Fibroblast of lung (primary cell): ENCODE measurements around the gene KAT7. TPM values are rescaled to one million over a fixed set of nuclear protein-coding genes. Genes with fewer than 3 reads are reported as not detected.

Source experiments
- DNase-seq, 2 donors: peaks; one replicate each; pipeline versions ENCODE4 v3.0.0 to v3.0.0-alpha.2; 2010; ENCODE audit warnings: low read depth in 2 of 2
- H2AFZ ChIP-seq: 2 replicates; pipeline ENCODE4 v1.5.1; 2012; ENCODE audit warnings: low read length, control low read depth, inconsistent platforms
- H3K27ac ChIP-seq: 2 replicates; pipeline ENCODE4 v1.5.1; 2011; ENCODE audit warnings: low read length, control low read depth; ENCODE audit not compliant: insufficient read depth
- H3K27me3 ChIP-seq: 2 replicates; pipeline ENCODE4 v1.5.1; 2011; ENCODE audit warnings: mild to moderate bottlenecking, low read length; ENCODE audit not compliant: control insufficient read depth, insufficient read depth
- H3K36me3 ChIP-seq: 2 replicates; pipeline ENCODE4 v1.5.1; 2011; ENCODE audit warnings: low read length; ENCODE audit not compliant: control insufficient read depth, insufficient read depth
- H3K4me1 ChIP-seq: 2 replicates; pipeline ENCODE4 v1.5.1; 2011; ENCODE audit warnings: low read length; ENCODE audit not compliant: control insufficient read depth, insufficient read depth; ENCODE audit errors: extremely low read depth
- H3K4me2 ChIP-seq: 2 replicates; pipeline ENCODE4 v1.5.1; 2011; ENCODE audit warnings: low read length, control low read depth; ENCODE audit not compliant: insufficient read depth; ENCODE audit errors: extremely low read depth
- H3K4me3 ChIP-seq, 4 experiments: fragments of 200-600 bp in 1 of 4; sonication (generic) in 1 of 4; replicated peaks in 1 of 4; 2 replicates each; pipeline ENCODE4 v1.5.1; 2011 to 2016; ENCODE audit warnings: low read length in 4 of 4, low read depth in 3 of 4, mild to moderate bottlenecking in 3 of 4, control low read depth in 2 of 4, inconsistent platforms in 1 of 4, mixed read lengths in 1 of 4; ENCODE audit not compliant: insufficient read depth in 1 of 4; ENCODE audit errors: control extremely low read depth in 1 of 4
- H3K79me2 ChIP-seq: 2 replicates; pipeline ENCODE4 v1.5.1; 2012; ENCODE audit warnings: mild to moderate bottlenecking, low read length, inconsistent platforms; ENCODE audit not compliant: control insufficient read depth, insufficient read depth
- H3K9ac ChIP-seq: 2 replicates; pipeline ENCODE4 v1.5.1; 2011; ENCODE audit warnings: mild to moderate bottlenecking, low read length, control low read depth; ENCODE audit not compliant: insufficient read depth
- H3K9me3 ChIP-seq: 2 replicates; pipeline ENCODE4 v1.5.1; 2012; ENCODE audit warnings: low read depth, low read length; ENCODE audit not compliant: control insufficient read depth, insufficient read depth
- H4K20me1 ChIP-seq: 2 replicates; pipeline ENCODE4 v1.5.1; 2011; ENCODE audit warnings: low read length; ENCODE audit not compliant: control insufficient read depth, insufficient read depth; ENCODE audit errors: extremely low read depth
- EZH2 ChIP-seq: IDR thresholded peaks from 2 replicates; pipeline ENCODE4 v1.5.1; 2012; ENCODE audit warnings: low read length, control low read depth, mild to moderate bottlenecking; ENCODE audit errors: missing control alignments
- polyA plus RNA-seq, 2 donors: library from polyadenylated mRNA; depleted of rRNA in 1 of 2; stranded (reverse) in 1 of 2; unstranded in 1 of 2; fragments of >200 nt; gene quantifications; 2 replicates each; pipeline ENCODE4 v1.2.1, GENCODE V29; 2011 to 2012; ENCODE audit warnings: missing spikeins in 1 of 2
- total RNA-seq: library from RNA; depleted of rRNA; stranded (reverse); fragments of >200 nt; gene quantifications from 2 replicates; pipeline ENCODE4 v1.2.1, GENCODE V29; 2014
- TF ChIP-seq, protein P1 (sequence below), 2 donors: IDR thresholded peaks in 1 of 2; conservative IDR thresholded peaks in 1 of 2; 1 replicate in 1 of 2; 2 replicates in 1 of 2; pipeline ENCODE4 v1.5.1; 2011 to 2012; ENCODE audit warnings: low read length in 2 of 2, control low read depth in 1 of 2, inconsistent platforms in 1 of 2, low read depth in 1 of 2, mild to moderate bottlenecking in 1 of 2

Gene KAT7
- total and polyA plus RNA-seq, 2 donors (not counting 1 experiment from before 2014, with no cell fraction given), result 25.6 to 35.5 TPM

GRCh38 chr17:49746791-49747490 is 41.5 kb upstream of the KAT7 start:
- H3K4me1 ChIP-seq, result peaks cover 4% of the 10 kb centered on the region
- H3K27ac ChIP-seq, result no peak overlapping the region
- no peaks in the 10 kb centered on the region for H3K36me3 ChIP-seq
- DNase-seq, result no peak
- H3K9ac ChIP-seq, result no peak overlapping the region
- TF ChIP-seq EZH2, result no peak
- TF ChIP-seq, protein P1, sequence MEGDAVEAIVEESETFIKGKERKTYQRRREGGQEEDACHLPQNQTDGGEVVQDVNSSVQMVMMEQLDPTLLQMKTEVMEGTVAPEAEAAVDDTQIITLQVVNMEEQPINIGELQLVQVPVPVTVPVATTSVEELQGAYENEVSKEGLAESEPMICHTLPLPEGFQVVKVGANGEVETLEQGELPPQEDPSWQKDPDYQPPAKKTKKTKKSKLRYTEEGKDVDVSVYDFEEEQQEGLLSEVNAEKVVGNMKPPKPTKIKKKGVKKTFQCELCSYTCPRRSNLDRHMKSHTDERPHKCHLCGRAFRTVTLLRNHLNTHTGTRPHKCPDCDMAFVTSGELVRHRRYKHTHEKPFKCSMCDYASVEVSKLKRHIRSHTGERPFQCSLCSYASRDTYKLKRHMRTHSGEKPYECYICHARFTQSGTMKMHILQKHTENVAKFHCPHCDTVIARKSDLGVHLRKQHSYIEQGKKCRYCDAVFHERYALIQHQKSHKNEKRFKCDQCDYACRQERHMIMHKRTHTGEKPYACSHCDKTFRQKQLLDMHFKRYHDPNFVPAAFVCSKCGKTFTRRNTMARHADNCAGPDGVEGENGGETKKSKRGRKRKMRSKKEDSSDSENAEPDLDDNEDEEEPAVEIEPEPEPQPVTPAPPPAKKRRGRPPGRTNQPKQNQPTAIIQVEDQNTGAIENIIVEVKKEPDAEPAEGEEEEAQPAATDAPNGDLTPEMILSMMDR (conservative IDR thresholded peaks at IDR 0.05 in 1 of 2, IDR thresholded peaks at IDR 0.05 in 1 of 2; ENCODE audit: low read depth in 1 of 2, low read length in 2 of 2), result no peak
- H3K27me3 ChIP-seq, result no peaks in the 10 kb centered on the region
- H3K9me3 ChIP-seq, result no peaks in the 10 kb centered on the region
- no peak overlapping the region for H3K4me2 ChIP-seq
- no peak overlapping the region for H2AFZ ChIP-seq
- no peaks in the 10 kb centered on the region for H3K79me2 ChIP-seq
- no peaks in the 10 kb centered on the region for H4K20me1 ChIP-seq
- H3K4me3 ChIP-seq, result no peak overlapping the region

GRCh38 chr17:49747632-49748031 is 40.8 kb upstream of the KAT7 start:
- Histone ChIP-seq H3K27ac (no peak overlapping the region), H2AFZ (no peak overlapping the region), H3K4me3 (no peak overlapping the region), H4K20me1 (no peaks in the 10 kb centered on the region), H3K9ac (no peak overlapping the region), H3K79me2 (no peaks in the 10 kb centered on the region), H3K36me3 (no peaks in the 10 kb centered on the region), H3K27me3 (no peaks in the 10 kb centered on the region), H3K4me2 (no peak overlapping the region), H3K9me3 (no peaks in the 10 kb centered on the region), H3K4me1 (peaks cover under 1% of the 10 kb centered on the region)
- DNase-seq, result no peak
- TF ChIP-seq, protein P1 (conservative IDR thresholded peaks at IDR 0.05 in 1 of 2, IDR thresholded peaks at IDR 0.05 in 1 of 2; ENCODE audit: low read depth in 1 of 2, low read length in 2 of 2), result no peak
- TF ChIP-seq EZH2, result no peak

DNA sequence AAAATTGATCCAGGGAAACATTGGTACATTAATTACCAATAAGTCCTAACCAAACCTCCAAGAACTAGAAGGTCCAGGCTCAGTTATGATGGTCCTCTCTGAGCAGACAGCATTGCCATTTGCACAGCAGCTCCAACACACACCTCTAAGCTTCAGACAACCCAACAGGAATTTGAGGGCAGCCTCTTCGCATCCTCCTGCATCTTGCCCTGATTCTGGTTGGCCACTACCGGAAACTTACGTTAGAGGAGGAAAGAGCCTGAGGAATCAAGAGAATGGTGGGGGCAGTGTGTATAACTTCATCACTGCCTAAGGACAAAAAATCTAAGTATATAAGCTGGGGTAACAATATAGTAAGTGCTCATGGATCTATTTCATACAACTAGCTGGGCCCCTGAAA is 40.3 kb upstream of the KAT7 start:
- no peak for DNase-seq
- Histone ChIP-seq H3K27ac (no peak overlapping the region), H3K9me3 (no peaks in the 10 kb centered on the region), H3K27me3 (no peaks in the 10 kb centered on the region), H3K36me3 (no peaks in the 10 kb centered on the region), H3K4me2 (no peak overlapping the region), H3K4me1 (no peaks in the 10 kb centered on the region), H3K9ac (no peak overlapping the region), H3K4me3 (no peak overlapping the region), H3K79me2 (no peaks in the 10 kb centered on the region), H4K20me1 (no peaks in the 10 kb centered on the region), H2AFZ (no peak overlapping the region)
- no peak for TF ChIP-seq EZH2
- TF ChIP-seq, protein P1 (conservative IDR thresholded peaks at IDR 0.05 in 1 of 2, IDR thresholded peaks at IDR 0.05 in 1 of 2; ENCODE audit: low read depth in 1 of 2, low read length in 2 of 2), result no peak
